Small intestine (tissue), 7 donors: Measurements from ENCODE around the gene GTSE1. TPM values are rescaled to one million over a fixed set of nuclear protein-coding genes. Genes with fewer than 3 reads are reported as not detected.

Source experiments
- DNase-seq, 2 donors: peaks; one replicate each; pipeline versions ENCODE4 v3.0.0 to v3.0.0-alpha.2; 2013
- FAIRE-seq: peaks from 2 replicates; lab custom pipeline; 2012; peaks lifted over from hg19 to GRCh38; lab: Jason Lieb, UNC
- H3K27ac ChIP-seq, 3 donors: one replicate each; pipeline ENCODE4 v1.5.1; 2013; ENCODE audit warnings: low read length in 2 of 3, mild to moderate bottlenecking in 2 of 3, control low read depth in 1 of 3, inconsistent platforms in 1 of 3, low read depth in 1 of 3, moderate library complexity in 1 of 3
- H3K27me3 ChIP-seq, 3 donors: one replicate each; pipeline ENCODE4 v1.6.1; 2013; ENCODE audit warnings: low read length in 3 of 3, inconsistent platforms in 1 of 3; ENCODE audit not compliant: control insufficient read depth in 3 of 3, insufficient read depth in 3 of 3
- H3K36me3 ChIP-seq, 3 donors: one replicate each; pipeline ENCODE4 v1.6.1; 2013; ENCODE audit warnings: low read length in 3 of 3, inconsistent platforms in 1 of 3, low read depth in 1 of 3, mild to moderate bottlenecking in 1 of 3, moderate library complexity in 1 of 3; ENCODE audit not compliant: control insufficient read depth in 3 of 3, insufficient read depth in 2 of 3
- H3K4me1 ChIP-seq, 3 donors: one replicate each; pipeline ENCODE4 v1.6.1; 2013; ENCODE audit warnings: low read length in 2 of 3, inconsistent platforms in 1 of 3, low read depth in 1 of 3, mild to moderate bottlenecking in 1 of 3, moderate library complexity in 1 of 3; ENCODE audit not compliant: control insufficient read depth in 3 of 3, insufficient read depth in 2 of 3
- H3K4me3 ChIP-seq, 3 donors: one replicate each; pipeline ENCODE4 v1.5.1; 2013; ENCODE audit warnings: low read length in 3 of 3, control low read depth in 1 of 3, inconsistent platforms in 1 of 3, low read depth in 1 of 3, mild to moderate bottlenecking in 1 of 3, moderate library complexity in 1 of 3
- H3K9me3 ChIP-seq, 2 donors: one replicate each; pipeline ENCODE4 v1.6.1; 2013; ENCODE audit warnings: low read depth in 1 of 2, low read length in 1 of 2; ENCODE audit not compliant: control insufficient read depth in 2 of 2, insufficient read depth in 1 of 2
- WGBS, 3 donors: extraction: QIAGEN DNeasy Blood & Tissue Kit; methylation state at CpG; one replicate each; pipeline ENCODE4 v1.1.7; 2013; 5-methylcytosine and 5-hydroxymethylcytosine counted together
- polyA plus RNA-seq, 4 donors: library from polyadenylated mRNA; stranded (reverse) in 3 of 4; unstranded in 1 of 4; fragments of 200-250 nt in 3 of 4; fragments of 120-200 nt in 1 of 4; gene quantifications; one replicate each; pipeline versions ENCODE4 v1.2.1 to v1.2.3, GENCODE V29; 2013
- donor health status: healthy with polysubstance abuse.
- donor health status: control.
- donor health status: control.
- donor health status: Bipolar disorder and iron deficiency.
- donor health status: healthy.

GTSE1 gene
- polyA plus RNA-seq, 4 donors: 0.27 to 13.8 (median 5.1) TPM

GRCh38 chr22:46278656-46279645, 17.7 kb upstream of the GTSE1 start:
- no peak overlapping the region for H3K27ac ChIP-seq
- no peak overlapping the region for H3K4me3 ChIP-seq
- 89 to 93% (median 93%) methylated on average over 22 of the region's 22 CpGs for WGBS, 3 donors
- no peaks in the 10 kb centered on the region for H3K27me3 ChIP-seq
- H3K4me1 ChIP-seq: no peaks in the 10 kb centered on the region
- DNase-seq (no peak), FAIRE-seq (no peak)
- peaks cover 30 to 88% (median 52%) of the 10 kb centered on the region in 3 donors for H3K36me3 ChIP-seq
- H3K9me3 ChIP-seq: peaks cover 0 to 2% of the 10 kb centered on the region in 2 donors

- 95 to 97% (median 97%) methylated on average over 11 to 12 of the region's 12 CpGs for WGBS, 3 donors
- Histone ChIP-seq H3K4me3 (no peak overlapping the region), H3K4me1 (no peaks in the 10 kb centered on the region), H3K27me3 (no peaks in the 10 kb centered on the region), H3K36me3 (peaks cover 30 to 89% (median 57%) of the 10 kb centered on the region in 3 donors), H3K9me3 (no peaks in the 10 kb centered on the region), H3K27ac (peak overlapping the region in 2 of 3 donors; percentile 43 to 48)
- no peak for DNase-seq
- FAIRE-seq: no peak
Observed at GRCh38 chr22:46280063-46280817, 16.4 kb upstream of the GTSE1 start.

- peaks cover 24 to 90% (median 53%) of the 10 kb centered on the region in 3 donors for H3K36me3 ChIP-seq
- no peaks in the 10 kb centered on the region for H3K4me1 ChIP-seq
- 75 to 90% (median 79%) methylated on average over 19 of the region's 19 CpGs for WGBS, 3 donors
- H3K27ac ChIP-seq: peak overlapping the region in 1 of 3 donors; percentile 42
- no peak overlapping the region for H3K4me3 ChIP-seq
- peak in 1 of 2 donors; percentile 21 for DNase-seq
- no peak for FAIRE-seq
- H3K27me3 ChIP-seq: no peaks in the 10 kb centered on the region
- H3K9me3 ChIP-seq: no peaks in the 10 kb centered on the region
Observed at GRCh38 chr22:46280999-46281623, 15.6 kb upstream of the GTSE1 start.

GRCh38 chr22:46281866-46282678, 14.6 kb upstream of the GTSE1 start:
- WGBS, 3 donors: 96 to 98% (median 97%) methylated on average over 13 of the region's 13 CpGs
- no peaks in the 10 kb centered on the region for H3K9me3 ChIP-seq
- no peaks in the 10 kb centered on the region for H3K27me3 ChIP-seq
- H3K4me1 ChIP-seq: no peaks in the 10 kb centered on the region
- H3K27ac ChIP-seq: no peak overlapping the region
- peaks cover 20 to 94% (median 54%) of the 10 kb centered on the region in 3 donors for H3K36me3 ChIP-seq
- no peak for DNase-seq
- no peak overlapping the region for H3K4me3 ChIP-seq
- no peak for FAIRE-seq

GRCh38 chr22:46286006-46286405, 10.7 kb upstream of the GTSE1 start:
- Histone ChIP-seq H3K36me3 (peaks cover 14 to 94% (median 38%) of the 10 kb centered on the region in 3 donors), H3K4me1 (no peaks in the 10 kb centered on the region), H3K9me3 (no peaks in the 10 kb centered on the region), H3K4me3 (no peak overlapping the region), H3K27ac (no peak overlapping the region), H3K27me3 (no peaks in the 10 kb centered on the region)
- DNase-seq: no peak
- 87 to 92% (median 89%) methylated on average over 3 of the region's 3 CpGs for WGBS, 3 donors
- FAIRE-seq: no peak

- Histone ChIP-seq H3K36me3 (peaks cover 10 to 94% (median 40%) of the 10 kb centered on the region in 3 donors), H3K27me3 (no peaks in the 10 kb centered on the region), H3K4me1 (no peaks in the 10 kb centered on the region), H3K27ac (peak overlapping the region in 2 of 3 donors; percentile 12 to 83), H3K9me3 (peaks cover 0 to 4% of the 10 kb centered on the region in 2 donors), H3K4me3 (no peak overlapping the region)
- DNase-seq (no peak), FAIRE-seq (no peak)
- WGBS, 3 donors: 91 to 93% (median 92%) methylated on average over 15 of the region's 15 CpGs
Observed at GRCh38 chr22:46286941-46287872, 9.5 kb upstream of the GTSE1 start.
